HG03571 (cell line): ENCODE measurements around the gene COL6A1.

Experiments
- ATAC-seq: cut with Tn5 transposase; IDR thresholded peaks from one replicate; pipeline ENCODE4 v1.9.1; 2021; ENCODE audit not compliant: unreplicated experiment

COL6A1 gene

GRCh38 chr21:45993210-45994085 lies 11.9 kb downstream of the COL6A1 start:
- no peak for ATAC-seq

DNA sequence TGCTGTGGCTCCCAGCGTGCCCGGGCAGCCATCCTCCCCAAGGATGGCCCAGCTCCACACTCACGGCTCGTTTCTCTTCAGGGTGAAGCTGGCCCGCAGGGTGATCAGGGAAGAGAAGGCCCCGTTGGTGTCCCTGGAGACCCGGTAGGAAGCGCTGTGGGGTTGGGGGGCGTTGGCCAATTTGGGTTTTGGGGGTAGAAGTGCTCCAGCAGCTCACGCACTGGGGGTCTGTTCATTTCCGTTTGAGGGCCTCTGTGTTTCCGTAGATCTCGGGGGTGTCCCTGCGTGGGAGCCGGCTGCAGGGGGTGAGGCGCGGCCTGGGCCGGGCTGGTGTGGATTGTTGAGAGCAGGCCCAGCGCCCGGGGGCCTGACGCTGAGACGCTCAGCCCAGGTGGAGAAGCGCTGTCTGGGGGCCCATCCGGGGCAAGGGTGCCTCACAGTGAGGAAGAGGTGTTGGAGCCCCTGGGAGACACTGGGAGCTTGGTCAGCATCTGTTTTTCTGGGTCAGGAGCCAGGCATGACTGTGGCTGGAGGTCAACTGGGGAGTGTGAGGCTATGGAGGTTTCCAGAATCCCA lies 12.6 kb downstream of the COL6A1 start:
- no peak for ATAC-seq

DNA sequence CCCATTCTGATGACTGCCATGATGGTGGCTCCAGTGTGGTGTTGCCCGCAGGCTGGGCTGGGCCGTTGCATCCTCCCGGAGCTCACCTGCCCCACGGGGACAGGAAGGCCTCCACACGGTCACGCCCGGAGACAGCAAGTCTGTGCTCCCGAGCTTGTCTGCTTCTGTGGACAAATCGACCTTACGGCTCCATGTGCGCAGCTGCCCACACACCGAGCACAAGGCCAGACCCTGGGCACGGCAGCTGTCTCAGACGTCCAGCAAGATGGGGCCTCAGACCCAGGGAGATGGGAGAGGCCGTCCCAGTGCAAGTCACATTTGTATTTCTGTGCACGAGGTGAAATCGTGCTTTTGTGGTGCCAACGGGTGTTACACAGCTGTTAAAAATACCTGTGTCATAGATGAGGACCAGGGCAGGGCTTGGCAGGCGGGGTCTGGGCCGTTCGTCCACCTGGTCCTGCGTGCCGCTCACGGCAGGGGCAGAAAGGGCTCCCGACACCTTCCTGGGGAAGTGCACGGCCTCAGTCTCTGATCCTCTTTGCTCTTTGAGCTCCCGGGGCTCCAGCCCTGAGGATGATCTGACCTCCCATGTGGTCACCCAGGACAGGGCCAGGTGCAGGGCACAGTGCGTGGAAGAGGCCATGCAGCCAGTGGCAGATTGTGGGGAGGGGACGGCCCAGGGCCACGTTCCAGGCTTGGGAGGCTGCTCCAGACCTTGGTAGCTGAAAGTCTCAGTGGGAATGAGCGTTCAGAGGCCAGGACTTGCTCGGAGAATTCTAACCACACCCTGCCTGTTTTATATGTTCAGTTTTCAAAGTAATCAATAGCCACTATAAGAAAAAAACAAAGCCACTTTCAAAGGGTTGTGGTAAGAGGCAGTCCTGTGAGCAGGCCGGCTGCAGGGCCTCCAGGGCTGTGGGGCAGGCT lies 13.5 kb downstream of the COL6A1 start:
- no peak for ATAC-seq

GRCh38 chr21:45995686-45996179 lies 14.2 kb downstream of the COL6A1 start:
- ATAC-seq, result no peak

DNA sequence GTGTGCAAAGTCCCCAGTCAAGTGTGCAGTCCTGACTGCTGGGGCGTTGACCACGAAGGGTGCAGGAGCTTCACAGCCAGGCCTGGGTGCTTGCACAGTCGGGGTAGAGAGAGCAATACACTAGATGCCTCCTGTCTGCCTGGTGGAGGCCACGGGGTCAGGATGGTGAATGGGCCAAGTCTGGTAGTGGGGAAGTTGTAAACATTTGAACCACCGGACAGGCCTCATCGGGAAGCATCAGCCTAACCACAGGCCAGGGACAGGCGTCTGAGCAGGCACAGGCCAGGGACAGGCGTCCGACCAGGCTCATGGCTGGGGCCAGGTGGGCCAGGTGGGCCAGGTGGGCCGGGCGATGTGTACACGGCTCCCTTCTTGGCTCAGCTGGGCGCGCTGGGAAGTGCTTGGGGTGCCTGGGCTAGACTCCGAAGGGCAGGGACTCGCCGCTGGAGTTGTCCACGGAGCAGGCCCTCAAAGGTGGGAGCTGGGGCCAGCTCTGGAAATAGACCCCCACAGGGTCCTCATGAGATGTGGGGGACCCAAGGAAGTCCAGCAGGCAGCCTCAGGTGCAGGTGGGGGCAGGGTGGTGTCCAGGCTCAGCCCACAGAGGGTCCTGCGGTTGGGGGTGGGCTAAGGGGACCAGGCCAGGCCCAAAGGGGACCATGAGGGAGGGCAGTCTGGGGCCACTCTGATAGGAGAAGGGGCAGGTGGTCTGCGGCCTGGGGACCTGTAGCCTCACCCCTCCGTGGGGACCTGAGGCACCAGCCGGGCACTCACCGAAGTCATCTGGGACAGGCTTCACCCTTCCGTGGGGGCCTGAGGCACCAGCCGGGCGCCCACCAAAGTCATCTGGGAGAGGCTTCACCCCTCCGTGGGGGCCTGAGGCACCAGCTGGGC lies 15.0 kb downstream of the COL6A1 start:
- no peak for ATAC-seq

- ATAC-seq, result no peak
Measured at GRCh38 chr21:45997205-45997494, 15.6 kb downstream of the COL6A1 start.

DNA sequence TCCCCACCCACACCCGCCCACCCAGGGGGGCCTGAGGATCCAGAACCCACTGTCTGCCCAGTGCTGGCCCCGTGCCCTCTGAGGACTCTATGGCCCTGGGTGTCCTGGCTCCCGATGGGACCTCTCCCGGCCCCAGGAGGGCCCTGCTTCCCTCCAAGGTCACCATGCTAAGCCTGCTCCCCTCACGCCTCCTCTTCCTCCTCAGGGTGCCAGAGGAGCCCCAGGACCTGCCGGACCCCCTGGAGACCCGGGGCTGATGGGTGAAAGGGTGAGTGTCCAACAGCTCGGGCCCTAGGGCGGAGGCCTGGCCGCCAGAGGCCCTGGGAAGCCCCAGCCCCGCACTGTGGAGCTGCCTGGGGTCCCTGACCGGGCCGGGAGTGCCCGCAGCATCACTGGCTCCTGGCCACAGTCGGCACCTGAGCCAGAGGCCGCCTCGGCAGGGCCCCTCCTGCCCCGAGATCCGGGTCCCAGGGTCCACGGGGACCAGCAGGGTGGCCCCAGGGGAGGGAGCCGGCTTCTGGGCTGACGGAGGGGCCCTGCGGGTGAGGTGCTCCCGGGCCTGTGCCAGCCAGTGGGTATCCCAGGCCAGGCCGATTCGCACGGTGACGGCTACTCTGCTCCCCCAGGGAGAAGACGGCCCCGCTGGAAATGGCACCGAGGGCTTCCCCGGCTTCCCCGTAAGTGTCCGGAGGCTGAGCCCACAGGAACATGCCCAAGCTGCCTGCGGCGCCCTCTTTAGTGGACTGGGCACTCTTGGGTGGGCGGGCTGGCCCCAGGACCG lies 16.1 kb downstream of the COL6A1 start:
- no peak for ATAC-seq

- no peak for ATAC-seq
Measured at GRCh38 chr21:45998276-45998701, 16.7 kb downstream of the COL6A1 start.

DNA sequence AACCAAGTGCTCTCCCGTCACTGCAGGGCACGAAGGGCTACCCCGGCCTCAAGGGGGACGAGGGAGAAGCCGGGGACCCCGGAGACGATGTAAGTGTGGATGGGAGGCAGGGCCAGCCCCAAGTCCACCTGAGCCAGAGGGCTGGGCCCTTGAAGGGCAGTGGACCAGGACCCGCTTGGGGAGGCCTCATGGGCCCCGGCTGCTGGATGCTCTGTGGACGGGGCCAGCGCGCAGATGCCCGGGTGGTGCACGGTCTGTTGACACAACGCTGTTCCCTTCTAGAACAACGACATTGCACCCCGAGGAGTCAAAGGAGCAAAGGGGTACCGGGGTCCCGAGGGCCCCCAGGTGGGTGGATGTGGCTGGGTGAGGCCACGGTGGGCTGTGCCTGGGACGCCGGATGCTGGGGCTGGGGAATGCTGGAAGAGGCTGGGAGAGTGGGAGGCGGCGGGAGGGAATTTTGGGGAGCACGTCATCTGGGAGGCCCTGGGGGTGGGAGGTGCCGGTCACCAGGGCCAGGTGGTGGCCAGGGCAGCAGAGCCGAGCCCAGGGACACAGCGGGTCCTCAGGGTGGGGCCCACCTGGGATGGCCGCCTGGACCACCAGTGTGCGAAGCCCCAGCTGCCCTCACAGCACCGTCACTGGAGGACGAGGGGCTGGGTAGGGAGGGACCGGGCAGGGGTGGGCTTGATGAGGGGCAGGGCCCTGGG lies 17.5 kb downstream of the COL6A1 start:
- ATAC-seq, result no peak

GRCh38 chr21:45999581-46000181 lies 18.1 kb downstream of the COL6A1 start:
- ATAC-seq, result no peak

GRCh38 chr21:46000182-46000730 lies 18.7 kb downstream of the COL6A1 start:
- no peak for ATAC-seq

DNA sequence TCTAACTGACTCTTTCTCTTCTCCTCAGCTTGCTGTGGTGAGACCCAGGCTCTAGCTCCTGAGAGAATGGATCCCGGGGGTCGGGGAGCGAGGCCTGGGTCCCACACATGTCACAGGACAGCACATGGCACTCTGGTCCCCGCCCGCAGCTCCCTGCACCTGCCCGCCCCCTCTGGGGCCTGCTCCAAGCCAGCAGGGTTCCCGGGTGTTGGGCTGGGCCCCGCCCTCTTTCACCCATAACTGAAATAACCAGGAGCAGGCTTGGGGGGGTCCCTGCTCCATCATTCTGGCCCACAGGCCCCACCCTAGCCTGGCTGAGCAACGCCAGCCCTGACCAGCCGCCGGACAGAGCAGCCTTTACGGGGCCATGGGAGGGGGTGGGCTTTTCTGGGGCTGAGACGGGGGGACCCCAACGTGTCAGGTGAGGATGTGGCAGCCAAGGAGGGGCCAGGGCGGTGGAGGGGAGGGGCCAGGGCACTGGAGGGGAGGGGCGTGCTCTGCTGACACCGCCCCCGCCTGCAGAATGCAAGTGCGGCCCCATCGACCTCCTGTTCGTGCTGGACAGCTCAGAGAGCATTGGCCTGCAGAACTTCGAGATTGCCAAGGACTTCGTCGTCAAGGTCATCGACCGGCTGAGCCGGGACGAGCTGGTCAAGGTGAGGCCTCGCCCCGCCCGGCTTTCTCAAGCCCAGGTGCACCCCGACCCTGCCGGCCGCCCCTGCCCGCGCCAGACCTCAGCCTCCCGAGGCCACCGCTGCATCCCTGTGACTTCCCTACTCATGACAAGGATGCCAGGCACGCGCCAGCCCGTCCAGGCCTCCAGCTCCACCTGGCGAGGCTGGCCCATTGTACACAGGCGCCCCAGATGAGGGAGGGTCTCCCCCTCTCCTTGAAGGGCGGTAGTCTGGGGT lies 19.4 kb downstream of the COL6A1 start:
- ATAC-seq, result no peak

DNA sequence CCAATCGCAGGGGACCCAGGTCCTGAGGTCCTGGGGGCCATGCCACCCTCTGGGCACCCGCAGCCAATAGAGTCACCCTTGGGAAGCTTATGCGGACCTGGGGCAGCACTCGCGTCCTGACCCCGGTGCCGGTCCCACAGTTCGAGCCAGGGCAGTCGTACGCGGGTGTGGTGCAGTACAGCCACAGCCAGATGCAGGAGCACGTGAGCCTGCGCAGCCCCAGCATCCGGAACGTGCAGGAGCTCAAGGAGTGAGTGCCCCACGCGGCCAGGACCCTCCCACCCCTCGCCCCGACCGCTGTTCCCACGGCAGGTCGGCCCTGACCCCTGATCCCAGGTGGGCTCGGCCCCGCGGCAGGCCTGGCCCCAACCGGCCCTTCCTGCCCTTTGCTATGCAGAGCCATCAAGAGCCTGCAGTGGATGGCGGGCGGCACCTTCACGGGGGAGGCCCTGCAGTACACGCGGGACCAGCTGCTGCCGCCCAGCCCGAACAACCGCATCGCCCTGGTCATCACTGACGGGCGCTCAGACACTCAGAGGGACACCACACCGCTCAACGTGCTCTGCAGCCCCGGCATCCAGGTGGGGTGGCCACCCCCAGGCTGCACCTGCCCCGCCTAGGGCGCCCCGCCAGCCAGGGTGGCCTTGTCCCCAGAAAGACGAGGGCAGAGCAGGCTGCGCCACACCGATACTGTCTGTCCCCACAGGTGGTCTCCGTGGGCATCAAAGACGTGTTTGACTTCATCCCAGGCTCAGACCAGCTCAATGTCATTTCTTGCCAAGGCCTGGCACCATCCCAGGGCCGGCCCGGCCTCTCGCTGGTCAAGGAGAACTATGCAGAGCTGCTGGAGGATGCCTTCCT lies 20.5 kb downstream of the COL6A1 start:
- ATAC-seq, result no peak

GRCh38 chr21:46002841-46003574 lies 21.4 kb downstream of the COL6A1 start:
- ATAC-seq, result no peak

- no peak for ATAC-seq
Measured at GRCh38 chr21:46003575-46004007, 22.0 kb downstream of the COL6A1 start.
